HEK293T (cell line): ENCODE data around the gene CLN6.

Experiments
- CTCF ChIA-PET: fragments of 350-600 bp; formaldehyde crosslinking; extraction: SDS; loops from one replicate; lab custom pipeline; 2021; ENCODE audit warnings: antibody characterized with exemption, inconsistent platforms; lab: Yijun Ruan, JAX
- POLR2A ChIA-PET: fragments of 350-600 bp; formaldehyde crosslinking; extraction: SDS; loops from one replicate; lab custom pipeline; 2020; ENCODE audit warnings: antibody characterized with exemption, inconsistent platforms; lab: Yijun Ruan, JAX
- DNase-seq: peaks from one replicate; pipeline ENCODE4 v3.0.0; 2012; ENCODE audit warnings: mixed read lengths; ENCODE audit errors: extremely low spot score
- ARNT ChIP-seq: fragments of 450-650 bp; IDR thresholded peaks from 2 replicates; pipeline ENCODE4 v1.6.1; 2017; ENCODE audit warnings: mild to moderate bottlenecking
- BHLHE40 ChIP-seq: fragments of 450-650 bp; IDR thresholded peaks from 2 replicates; pipeline ENCODE4 v1.6.1; 2016; ENCODE audit warnings: mild to moderate bottlenecking, moderate library complexity, borderline replicate concordance
- CTBP1 ChIP-seq: fragments of 450-650 bp; IDR thresholded peaks from 2 replicates; pipeline ENCODE4 v1.6.1; 2016; ENCODE audit warnings: borderline replicate concordance
- ELF4 ChIP-seq: fragments of 450-650 bp; IDR thresholded peaks from 2 replicates; pipeline ENCODE4 v1.6.1; 2017; ENCODE audit warnings: antibody characterized with exemption
- FOXA1 ChIP-seq: fragments of 450-650 bp; IDR thresholded peaks from 2 replicates; pipeline ENCODE4 v1.6.1; 2016; ENCODE audit warnings: mild to moderate bottlenecking
- FOXK2 ChIP-seq: fragments of 450-650 bp; IDR thresholded peaks from 2 replicates; pipeline ENCODE4 v1.6.1; 2016; ENCODE audit warnings: mild to moderate bottlenecking
- FOXM1 ChIP-seq: fragments of 450-650 bp; IDR thresholded peaks from 2 replicates; pipeline ENCODE4 v1.6.1; 2017; ENCODE audit warnings: mild to moderate bottlenecking, borderline replicate concordance
- HDGF ChIP-seq: fragments of 450-650 bp; IDR thresholded peaks from 2 replicates; pipeline ENCODE4 v1.6.1; 2017; ENCODE audit warnings: antibody characterized with exemption, borderline replicate concordance
- L3MBTL2 ChIP-seq: fragments of 450-650 bp; conservative IDR thresholded peaks from 2 replicates; pipeline ENCODE4 v1.6.1; 2016; ENCODE audit warnings: mild to moderate bottlenecking
- NFRKB ChIP-seq: fragments of 450-650 bp; IDR thresholded peaks from 2 replicates; pipeline ENCODE4 v1.6.1; 2016; ENCODE audit warnings: mild to moderate bottlenecking, moderate library complexity
- PKNOX1 ChIP-seq: fragments of 450-650 bp; IDR thresholded peaks from 2 replicates; pipeline ENCODE4 v1.6.1; 2016
- SP1 ChIP-seq: fragments of 450-650 bp; IDR thresholded peaks from 2 replicates; pipeline ENCODE4 v1.6.1; 2017
- SUZ12 ChIP-seq: fragments of 450-650 bp; IDR thresholded peaks from 2 replicates; pipeline ENCODE4 v1.6.1; 2016; ENCODE audit warnings: mild to moderate bottlenecking
- TARDBP ChIP-seq: fragments of 450-650 bp; IDR thresholded peaks from 2 replicates; pipeline ENCODE4 v1.6.1; 2016
- ZNF384 ChIP-seq: fragments of 450-650 bp; IDR thresholded peaks from 2 replicates; pipeline ENCODE4 v1.6.1; 2016

The CLN6 gene

GRCh38 chr15:68229386-68230156 lies at the start of gene CLN6:
Gene CLN6, minus strand, starts transcription at chr15:68229728. Its CDS starts 144 bp downstream, at chr15:68229584.
- DNase-seq: peak; percentile 96
- ChIA-PET CTCF (interaction anchor here (0.6 kb wide), 1 partner anchor 405 kb away, joined by 3 read pairs; no protein-coding TSS in a partner anchor), POLR2A (interaction anchor here (1.0 to 3.2 kb wide), 6 partner anchors 9 to 77 kb away, joined by 3 to 14 read pairs (median 6); partner anchors contain the start of gene FEM1B)
- TF ChIP-seq L3MBTL2: peak; percentile 93
- TF ChIP-seq ARNT: 0 out of 2 replicates have a peak, but pooled peaks have one; percentile 47
- no peak for TF ChIP-seq HDGF

DNA sequence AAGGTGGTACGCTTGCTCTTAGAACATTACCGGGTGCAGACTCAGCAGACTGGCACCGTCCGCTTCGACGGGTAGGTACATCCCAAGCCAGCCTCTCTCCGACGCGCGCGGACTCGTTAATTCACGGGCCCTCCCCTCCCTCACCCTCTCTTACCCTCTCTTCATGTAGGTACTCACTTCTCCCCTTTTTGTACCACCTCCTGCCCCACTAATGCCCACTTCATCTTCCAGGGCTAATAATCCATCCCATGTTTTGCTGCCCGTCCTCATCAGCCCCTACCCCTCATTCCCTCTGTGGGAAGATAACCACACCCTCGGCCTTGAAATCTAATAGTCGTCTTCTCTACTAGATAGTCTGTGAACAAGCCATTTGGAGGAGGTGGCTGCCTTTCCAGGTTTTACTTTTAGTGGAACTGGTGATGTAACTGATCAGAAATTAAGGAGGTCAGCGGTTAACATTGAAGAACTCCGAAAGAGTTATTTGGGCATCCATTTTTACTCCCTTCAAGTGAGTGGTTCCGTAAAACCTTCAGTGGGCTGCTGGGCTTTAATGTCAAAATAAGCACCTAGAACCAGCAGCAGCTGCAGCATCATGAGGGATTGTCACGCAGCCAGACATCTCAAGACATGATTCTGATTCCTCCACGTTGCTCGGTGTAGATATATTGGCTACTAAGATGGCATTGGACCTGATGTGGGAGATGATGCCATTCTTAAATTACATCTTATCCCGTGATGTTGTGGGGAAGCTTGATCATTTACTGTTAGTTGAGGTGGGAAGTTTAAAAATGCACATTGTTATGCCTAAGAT lies 49.3 kb upstream of the CLN6 start:
- peak; percentile 27 for DNase-seq
- POLR2A ChIA-PET: interaction anchor here (1.2 to 1.5 kb wide), 2 partner anchors 21 to 69 kb away, joined by 3 to 9 read pairs; no protein-coding TSS in a partner anchor
- CTCF ChIA-PET: interaction anchor here (0.7 kb wide), 1 partner anchor 1102 kb away, joined by 4 read pairs; no protein-coding TSS in a partner anchor
- TF ChIP-seq FOXA1: no peak
- no peak for TF ChIP-seq FOXM1
- no peak for TF ChIP-seq L3MBTL2
- no peak for TF ChIP-seq FOXK2
- no peak for TF ChIP-seq TARDBP
- TF ChIP-seq SP1: no peak
- TF ChIP-seq CTBP1: no peak

GRCh38 chr15:68278345-68278594 lies 48.7 kb upstream of the CLN6 start:
- ChIA-PET POLR2A (interaction anchor here (0.7 to 2.6 kb wide), 14 partner anchors 12 to 517 kb away, joined by 3 to 27 read pairs (median 9); partner anchors contain the start of gene CLN6), CTCF (interaction anchor here (0.9 to 1.3 kb wide), 2 partner anchors 13 to 395 kb away, joined by 3 to 4 read pairs; no protein-coding TSS in a partner anchor)
- no peak for TF ChIP-seq SP1
- no peak for TF ChIP-seq L3MBTL2
- no peak for TF ChIP-seq FOXK2
- TF ChIP-seq NFRKB: no peak
- TF ChIP-seq HDGF: no peak
- TF ChIP-seq BHLHE40: no peak
- no peak for TF ChIP-seq PKNOX1
- TF ChIP-seq FOXM1: no peak
- no peak for TF ChIP-seq FOXA1
- no peak for TF ChIP-seq CTBP1
- TF ChIP-seq ELF4: no peak
- no peak for TF ChIP-seq ARNT
- peak; percentile 52 for DNase-seq

DNA sequence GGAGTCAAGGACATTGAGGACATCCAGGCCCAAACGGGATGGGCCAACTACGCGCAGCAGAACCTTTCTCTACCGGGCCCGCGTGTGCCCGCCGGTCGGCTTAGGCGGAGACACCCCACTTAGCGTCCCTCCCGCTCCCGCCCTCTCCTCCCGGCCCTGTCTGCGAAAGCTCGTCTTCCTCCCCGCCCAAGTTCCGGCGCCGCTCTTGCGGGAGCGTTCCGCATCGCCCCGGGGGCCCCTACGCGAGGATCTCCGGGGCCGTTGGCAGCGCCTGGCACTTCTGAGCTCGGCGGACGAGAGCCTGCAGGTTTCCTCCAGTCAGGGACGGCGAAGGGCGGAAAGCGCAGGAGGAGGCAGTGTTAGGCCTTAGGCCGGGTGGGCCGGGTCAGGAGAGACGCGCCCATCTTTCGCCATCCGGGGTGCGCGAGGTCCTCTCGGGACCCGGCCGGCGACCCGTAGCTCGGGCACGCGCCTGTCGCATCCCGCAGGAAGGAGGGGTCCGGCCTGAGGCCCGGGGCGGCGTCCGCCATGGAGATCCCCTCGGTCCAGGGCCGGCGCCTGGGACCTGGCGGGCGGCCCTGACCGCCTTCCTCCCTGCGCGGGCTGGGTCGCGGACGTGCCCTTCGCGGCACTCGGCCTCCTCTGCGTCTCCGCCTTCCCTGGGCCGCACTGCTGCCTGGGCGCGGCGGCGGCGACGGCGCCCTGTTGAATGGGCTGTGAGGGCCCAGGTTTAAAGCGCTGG lies 48.2 kb upstream of the CLN6 start, which contains the start of gene FEM1B:
FEM1B (plus strand) TSS at position 143 of the 742 bp plus-strand sequence. CDS start 673 bp downstream, outside the sequence.
- peak; percentile 78 for DNase-seq
- CTCF ChIA-PET: interaction anchor here (0.9 to 1.3 kb wide), 2 partner anchors 12 to 396 kb away, joined by 3 to 4 read pairs; no protein-coding TSS in a partner anchor
- POLR2A ChIA-PET: interaction anchor here (0.6 to 2.6 kb wide), 25 partner anchors 13 to 1740 kb away, joined by 3 to 27 read pairs (median 4); partner anchors contain the start of genes CLN6 and PIAS1
- TF ChIP-seq ZNF384: no peak
- peak; percentile 88 for TF ChIP-seq CTBP1
- no peak for TF ChIP-seq SP1
- 0 out of 2 replicates have a peak, but pooled peaks have one; percentile 24 for TF ChIP-seq PKNOX1
- no peak for TF ChIP-seq FOXK2
- TF ChIP-seq ELF4: 0 out of 2 replicates have a peak, but pooled peaks have one; percentile 41
- TF ChIP-seq ARNT: 0 out of 2 replicates have a peak, but pooled peaks have one; percentile 9
- TF ChIP-seq L3MBTL2: peak; percentile 61
- TF ChIP-seq SUZ12: no peak

- TF ChIP-seq NFRKB (peak; percentile 60; the same call in 1 of the 2 replicates), HDGF (no peak; the same call in 1 of the 2 replicates), L3MBTL2 (0 out of 2 replicates have a peak, but pooled peaks have one; percentile 12)
- ChIA-PET CTCF (interaction anchor here (0.6 to 1.6 kb wide), 5 partner anchors 12 to 397 kb away, joined by 3 to 6 read pairs (median 3); no protein-coding TSS in a partner anchor), POLR2A (interaction anchor here (0.6 to 2.6 kb wide), 22 partner anchors 12 to 575 kb away, joined by 3 to 27 read pairs (median 4); partner anchors contain the start of genes CLN6 and PIAS1)
- peak; percentile 53 for DNase-seq
Measured at GRCh38 chr15:68277131-68277602, 47.6 kb upstream of the CLN6 start.

DNA sequence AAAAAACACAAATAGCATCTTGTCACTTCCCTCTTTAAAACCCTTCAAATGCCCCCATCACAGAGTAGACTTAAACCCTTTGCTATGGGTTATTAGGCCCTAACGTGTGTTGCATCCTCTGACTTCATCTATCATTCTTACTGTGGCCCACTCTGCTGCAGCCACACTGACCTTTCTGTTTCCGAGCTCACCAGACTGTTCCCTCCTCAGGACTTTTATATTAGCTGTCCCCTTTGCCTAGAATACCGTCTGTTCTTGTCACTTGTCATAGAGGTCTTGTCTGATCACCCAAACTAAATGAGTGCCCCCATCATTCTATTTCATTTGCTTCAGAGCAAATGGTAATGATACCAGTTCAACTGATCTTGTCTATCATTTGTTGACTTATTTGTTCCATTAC lies 47.1 kb upstream of the CLN6 start:
- POLR2A ChIA-PET: interaction anchor here (0.9 to 2.6 kb wide), 14 partner anchors 12 to 392 kb away, joined by 3 to 27 read pairs (median 6); partner anchors contain the start of genes CLN6 and PIAS1

More for the DNA sequence above, 47.1 kb upstream of the CLN6 start:
- DNase-seq: no peak
- CTCF ChIA-PET: interaction anchor here (0.6 to 1.6 kb wide), 3 partner anchors 15 to 30 kb away, joined by 3 to 6 read pairs (median 3); no protein-coding TSS in a partner anchor
- TF ChIP-seq ELF4 (no peak), TARDBP (no peak), FOXK2 (no peak), SUZ12 (no peak), L3MBTL2 (no peak), SP1 (no peak), ARNT (no peak), ZNF384 (no peak), NFRKB (no peak), BHLHE40 (no peak), PKNOX1 (no peak), FOXM1 (no peak), FOXA1 (no peak)
